Frontal cortex (tissue), 4 donors: ENCODE data around the gene SETD6. TPM values are rescaled to one million over a fixed set of nuclear protein-coding genes. Genes with fewer than 3 reads are reported as not detected.
"Not testable (repeated sequence)": the region's sequence is repeated elsewhere in the genome, so short reads cannot be mapped to it uniquely, and the experiment has no call there.

Experiments used
- DNase-seq, 2 donors: peaks; one replicate each; pipeline ENCODE4 v3.0.0; 2012; ENCODE audit warnings: low spot score in 2 of 2
- FAIRE-seq: peaks from 2 replicates; lab custom pipeline; 2012; peaks lifted over from hg19 to GRCh38; lab: Jason Lieb, UNC
- total RNA-seq: library from RNA; depleted of rRNA; stranded (reverse); fragments of >200 nt; gene quantifications from one replicate; pipeline ENCODE4 v1.2.3, GENCODE V29; 2014
- donor health status: control.
- donor health status: control.
- donor health status: control.

Gene SETD6
- 15.9 TPM for total RNA-seq

- peak; percentile 95 to 97 for DNase-seq
- FAIRE-seq, result no peak
Observed at GRCh38 chr16:58515125-58515870, at the start of gene SETD6. Gene SETD6 (plus strand): TSS chr16:58515517. CDS start chr16:58515538, 21 bp downstream.

- DNase-seq, result no peak
- no peak for FAIRE-seq
Observed at GRCh38 chr16:58465817-58466216, 49.5 kb upstream of the SETD6 start.

GRCh38 chr16:58466396-58466795, 48.9 kb upstream of the SETD6 start:
- no peak for DNase-seq
- FAIRE-seq, result no peak

GRCh38 chr16:58467905-58468304, 47.4 kb upstream of the SETD6 start:
- DNase-seq (no peak), FAIRE-seq (no peak)

- FAIRE-seq (no peak), DNase-seq (no peak)
Observed at GRCh38 chr16:58471209-58471975, 43.9 kb upstream of the SETD6 start.

GRCh38 chr16:58472266-58472665, 43.1 kb upstream of the SETD6 start:
- DNase-seq (no peak), FAIRE-seq (no peak)

GRCh38 chr16:58472827-58473226, 42.5 kb upstream of the SETD6 start:
- DNase-seq, result no peak
- FAIRE-seq, result no peak

GRCh38 chr16:58474296-58474695, 41.0 kb upstream of the SETD6 start:
- no peak for DNase-seq
- FAIRE-seq, result no peak

GRCh38 chr16:58475091-58475619, 40.2 kb upstream of the SETD6 start:
- FAIRE-seq, result no peak
- no peak for DNase-seq

GRCh38 chr16:58476791-58477190, 38.5 kb upstream of the SETD6 start:
- FAIRE-seq, result no peak

GRCh38 chr16:58478427-58478826, 36.9 kb upstream of the SETD6 start:
- DNase-seq (no peak), FAIRE-seq (no peak)

More at GRCh38 chr16:58476791-58477190, 38.5 kb upstream of the SETD6 start:
- no peak for DNase-seq

- no peak for DNase-seq
- no peak for FAIRE-seq
Observed at GRCh38 chr16:58481226-58481869, 34.0 kb upstream of the SETD6 start.

GRCh38 chr16:58481931-58482330, 33.4 kb upstream of the SETD6 start:
- FAIRE-seq, result no peak

GRCh38 chr16:58485184-58485887, 30.0 kb upstream of the SETD6 start:
- no peak for FAIRE-seq
- no peak for DNase-seq

More at GRCh38 chr16:58481931-58482330, 33.4 kb upstream of the SETD6 start:
- no peak for DNase-seq

- no peak for FAIRE-seq
Observed at GRCh38 chr16:58487566-58488351, 27.6 kb upstream of the SETD6 start.

GRCh38 chr16:58488531-58488930, 26.8 kb upstream of the SETD6 start:
- FAIRE-seq, result no peak

More at GRCh38 chr16:58487566-58488351, 27.6 kb upstream of the SETD6 start:
- DNase-seq, result peak; percentile 71 to 89

GRCh38 chr16:58490065-58490464, 25.3 kb upstream of the SETD6 start:
- DNase-seq (no peak), FAIRE-seq (no peak)

More at GRCh38 chr16:58488531-58488930, 26.8 kb upstream of the SETD6 start:
- DNase-seq, result no peak

GRCh38 chr16:58490539-58490938, 24.8 kb upstream of the SETD6 start:
- FAIRE-seq, DNase-seq: not testable (repeated sequence)

GRCh38 chr16:58492066-58492465, 23.3 kb upstream of the SETD6 start:
- FAIRE-seq (no peak), DNase-seq (no peak)
